Measurements from ENCODE around the gene KIF4B.
"Not testable (repeated sequence)": the region's sequence is repeated elsewhere in the genome, so short reads cannot be mapped to it uniquely, and the experiment has no call there.

Gene KIF4B

DNA sequence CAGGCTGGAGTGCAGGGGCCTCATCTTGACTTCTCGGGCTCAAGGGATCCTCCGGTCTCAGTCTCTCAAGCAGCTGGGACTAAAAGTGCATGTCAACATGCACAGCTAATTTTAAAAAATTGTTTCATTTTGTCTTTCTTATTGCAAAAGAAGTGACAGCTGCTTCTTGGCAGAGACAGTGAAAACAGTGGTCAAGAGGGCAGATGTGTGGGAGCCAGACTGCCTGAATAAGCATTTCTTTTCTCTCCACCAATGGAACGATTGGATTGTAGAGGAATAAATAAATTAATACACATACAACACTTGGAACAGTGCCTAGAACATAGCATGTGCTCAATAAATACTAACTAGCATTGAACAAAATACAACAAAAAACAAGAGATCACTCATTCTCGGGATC is 27.4 kb upstream of the KIF4B start:
- no peaks in the 10 kb centered on the region for H3K27me3 ChIP-seq (ENCODE audit: insufficient read depth, low read length)
- H3K9me3 ChIP-seq (ENCODE audit: low read length): no peaks in the 10 kb centered on the region

DNA sequence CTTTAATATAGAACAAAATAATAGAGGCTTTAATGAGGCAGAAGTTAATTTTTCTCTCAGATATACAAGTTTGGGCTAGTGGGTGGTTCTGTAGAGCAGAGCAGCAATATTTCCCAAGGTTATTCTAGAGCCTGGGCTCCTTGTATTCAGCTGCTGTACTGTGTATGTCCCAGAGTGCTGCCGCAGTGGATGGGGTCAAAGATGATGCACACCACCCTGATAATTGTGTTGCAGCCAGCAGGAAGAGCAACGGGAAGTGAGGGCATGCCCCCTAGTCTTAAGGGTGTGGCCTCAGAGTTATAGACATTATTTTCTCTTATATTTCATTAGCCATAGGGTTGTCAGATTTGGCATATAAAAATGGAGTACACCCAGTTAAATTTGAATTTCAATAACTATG is 23.9 kb upstream of the KIF4B start:
- no peak overlapping the region for H3K4me3 ChIP-seq (ENCODE audit: low read length)
- H3K27me3 ChIP-seq (ENCODE audit: insufficient read depth, low read length): no peaks in the 10 kb centered on the region
- H3K36me3 ChIP-seq (ENCODE audit: insufficient read depth, low read length): no peaks in the 10 kb centered on the region
- H3K9me3 ChIP-seq (ENCODE audit: low read length): no peaks in the 10 kb centered on the region
- no peak overlapping the region for H2AFZ ChIP-seq (ENCODE audit: low read depth, low read length)
- H3K4me1 ChIP-seq (ENCODE audit: insufficient read depth, low read length): no peaks in the 10 kb centered on the region

More for the DNA sequence above, 27.4 kb upstream of the KIF4B start:
- Histone ChIP-seq H2AFZ (ENCODE audit: low read depth, low read length) (no peak overlapping the region), H3K36me3 (ENCODE audit: insufficient read depth, low read length) (no peaks in the 10 kb centered on the region), H3K4me3 (ENCODE audit: low read length) (no peak overlapping the region), H3K4me1 (ENCODE audit: insufficient read depth, low read length) (no peaks in the 10 kb centered on the region)

DNA sequence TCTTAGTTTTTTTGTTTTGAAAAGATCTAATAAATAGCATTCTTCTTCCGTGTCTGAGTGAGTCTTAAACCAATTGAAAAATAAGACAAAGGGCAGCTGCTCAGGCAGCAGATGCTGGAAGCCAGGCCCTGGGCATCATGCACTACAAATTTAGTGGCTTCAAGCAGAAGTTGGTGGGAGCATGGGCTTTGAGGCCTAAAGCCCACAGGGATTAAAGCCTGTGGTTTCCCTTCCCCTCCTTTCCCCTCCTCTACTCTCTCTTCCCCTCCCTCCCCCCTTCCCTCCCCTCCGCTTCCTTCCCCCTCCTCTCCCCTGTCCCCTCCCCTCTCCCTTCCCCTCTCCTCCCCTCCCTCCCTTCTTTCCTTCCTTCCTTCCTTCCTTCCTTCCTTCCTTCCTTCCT is 20.1 kb upstream of the KIF4B start:
- H3K4me1 ChIP-seq (ENCODE audit: insufficient read depth, low read length): no peaks in the 10 kb centered on the region
- no peak overlapping the region for H3K4me3 ChIP-seq (ENCODE audit: low read length)
- H3K9me3 ChIP-seq (ENCODE audit: low read length): no peaks in the 10 kb centered on the region
- H3K27me3 ChIP-seq (ENCODE audit: insufficient read depth, low read length): no peaks in the 10 kb centered on the region
- no peaks in the 10 kb centered on the region for H3K36me3 ChIP-seq (ENCODE audit: insufficient read depth, low read length)
- H2AFZ ChIP-seq (ENCODE audit: low read depth, low read length): no peak overlapping the region

DNA sequence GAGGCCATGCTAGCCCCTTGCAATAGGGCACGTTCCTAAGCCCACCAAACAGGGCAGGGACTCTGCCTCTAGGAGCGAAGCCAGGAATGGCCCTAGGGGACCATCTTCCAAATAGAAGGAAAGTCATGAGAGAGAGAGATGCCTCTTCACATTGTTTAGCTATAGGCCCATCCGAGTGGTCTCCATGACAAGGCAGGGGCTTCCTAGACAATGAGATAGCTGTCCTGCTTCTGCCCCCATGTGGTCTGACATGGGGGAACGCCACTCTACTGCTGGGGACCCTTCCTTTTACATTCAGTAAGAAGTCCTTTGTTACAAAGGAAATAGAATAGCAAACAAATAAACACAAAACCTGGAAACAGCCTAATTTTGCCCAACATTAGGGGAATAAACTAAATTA is 17.9 kb upstream of the KIF4B start:
- Histone ChIP-seq H3K4me1 (ENCODE audit: insufficient read depth, low read length) (no peaks in the 10 kb centered on the region), H3K36me3 (ENCODE audit: insufficient read depth, low read length) (no peaks in the 10 kb centered on the region), H3K27me3 (ENCODE audit: insufficient read depth, low read length) (no peaks in the 10 kb centered on the region)

DNA sequence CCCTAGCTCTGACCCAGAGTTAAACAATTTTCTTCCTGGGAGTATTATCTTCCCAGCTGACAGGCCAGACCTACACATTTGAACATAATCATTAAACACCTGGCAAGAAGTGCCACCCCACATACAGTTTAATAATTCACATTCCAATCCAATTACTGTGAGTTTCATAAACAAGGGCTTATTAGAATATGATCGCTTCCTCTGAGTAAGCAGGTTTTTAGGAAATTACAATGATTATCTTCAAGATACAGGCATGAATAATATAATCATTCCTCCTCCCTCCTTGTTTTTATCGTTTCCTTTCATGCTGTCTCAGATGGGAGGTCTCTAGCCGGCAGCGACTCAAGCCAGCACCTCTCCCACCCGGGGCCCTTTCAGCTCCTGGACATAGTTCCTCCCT is 15.8 kb upstream of the KIF4B start:
- no peaks in the 10 kb centered on the region for H3K27me3 ChIP-seq (ENCODE audit: insufficient read depth, low read length)
- no peaks in the 10 kb centered on the region for H3K36me3 ChIP-seq (ENCODE audit: insufficient read depth, low read length)
- H2AFZ ChIP-seq (ENCODE audit: low read depth, low read length): no peak overlapping the region
- no peak overlapping the region for H3K4me3 ChIP-seq (ENCODE audit: low read length)
- H3K9me3 ChIP-seq (ENCODE audit: low read length): no peaks in the 10 kb centered on the region
- H3K4me1 ChIP-seq (ENCODE audit: insufficient read depth, low read length): no peaks in the 10 kb centered on the region

More for the DNA sequence above, 17.9 kb upstream of the KIF4B start:
- H3K9me3 ChIP-seq (ENCODE audit: low read length): no peaks in the 10 kb centered on the region
- H2AFZ ChIP-seq (ENCODE audit: low read depth, low read length): no peak overlapping the region
- H3K4me3 ChIP-seq (ENCODE audit: low read length): no peak overlapping the region

DNA sequence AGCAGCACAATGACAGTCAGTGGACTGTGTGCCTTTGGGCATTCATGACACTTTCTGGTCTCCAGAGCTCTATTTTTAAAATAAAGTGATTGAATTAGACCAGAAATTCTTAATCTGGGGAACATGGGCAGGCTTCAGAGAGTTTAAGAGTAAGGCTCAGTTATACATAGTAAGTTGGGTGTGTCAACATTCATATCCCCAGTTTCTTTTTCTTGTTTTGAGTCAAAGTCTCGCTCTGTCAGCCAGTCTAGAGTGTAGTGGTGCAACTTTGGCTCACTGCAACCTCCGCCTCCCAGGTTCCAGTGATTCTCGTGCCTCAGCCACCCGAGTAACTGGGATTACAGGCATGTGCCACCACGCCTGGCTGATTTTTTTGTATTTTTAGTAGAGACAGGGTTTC is 13.7 kb upstream of the KIF4B start:
- H3K9me3 ChIP-seq (ENCODE audit: low read length): no peaks in the 10 kb centered on the region
- H3K27me3 ChIP-seq (ENCODE audit: insufficient read depth, low read length): no peaks in the 10 kb centered on the region
- no peak overlapping the region for H3K4me3 ChIP-seq (ENCODE audit: low read length)
- H2AFZ ChIP-seq (ENCODE audit: low read depth, low read length): no peak overlapping the region
- no peaks in the 10 kb centered on the region for H3K36me3 ChIP-seq (ENCODE audit: insufficient read depth, low read length)
- no peaks in the 10 kb centered on the region for H3K4me1 ChIP-seq (ENCODE audit: insufficient read depth, low read length)

DNA sequence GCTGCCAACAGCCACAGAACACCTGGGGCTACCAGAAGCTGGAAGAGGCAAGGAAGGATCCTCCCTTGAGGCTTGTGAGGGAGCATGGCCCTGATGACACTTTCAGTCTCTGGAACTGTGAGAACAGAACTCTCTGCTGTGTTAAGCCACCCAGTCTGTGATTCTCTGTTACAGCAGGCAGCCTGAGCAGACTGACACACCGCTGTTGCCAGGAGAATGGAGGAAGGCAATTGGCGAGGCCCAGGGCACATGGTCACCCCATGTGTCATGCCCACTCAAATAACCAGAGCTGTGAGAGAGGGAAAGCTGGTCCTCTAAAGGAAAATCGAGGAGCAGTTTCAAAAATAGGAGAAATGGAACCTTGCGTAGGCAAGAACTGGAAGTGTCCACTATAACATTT is 12.0 kb upstream of the KIF4B start:
- Histone ChIP-seq H3K36me3 (ENCODE audit: insufficient read depth, low read length) (no peaks in the 10 kb centered on the region), H3K4me1 (ENCODE audit: insufficient read depth, low read length) (no peaks in the 10 kb centered on the region), H2AFZ (ENCODE audit: low read depth, low read length) (no peak overlapping the region), H3K27me3 (ENCODE audit: insufficient read depth, low read length) (no peaks in the 10 kb centered on the region), H3K4me3 (ENCODE audit: low read length) (no peak overlapping the region), H3K9me3 (ENCODE audit: low read length) (no peaks in the 10 kb centered on the region)

DNA sequence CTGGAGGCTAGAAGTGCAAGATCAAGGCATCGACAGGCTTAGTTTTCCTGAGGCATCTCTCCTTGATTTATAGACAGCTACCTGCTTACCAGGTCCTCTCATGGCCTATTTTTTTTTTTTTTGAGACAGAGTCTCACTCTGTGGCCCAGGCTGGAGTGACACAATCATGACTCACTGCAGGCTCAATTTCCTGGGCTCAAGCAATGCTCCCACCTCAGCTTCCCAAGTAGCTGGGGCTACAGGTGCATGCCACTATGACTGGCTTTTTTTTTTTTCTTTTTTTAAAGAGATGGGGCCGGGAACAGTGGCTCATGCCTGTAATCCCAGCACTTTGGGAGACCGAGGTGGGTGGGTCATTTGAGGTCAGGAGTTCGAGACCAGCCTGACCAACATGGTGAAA is 10.8 kb upstream of the KIF4B start:
- not testable (repeated sequence) for H2AFZ ChIP-seq (ENCODE audit: low read depth, low read length); H3K9me3 ChIP-seq (ENCODE audit: low read length); H3K4me3 ChIP-seq (ENCODE audit: low read length); H3K4me1 ChIP-seq (ENCODE audit: insufficient read depth, low read length); H3K36me3 ChIP-seq (ENCODE audit: insufficient read depth, low read length); H3K27me3 ChIP-seq (ENCODE audit: insufficient read depth, low read length)

DNA sequence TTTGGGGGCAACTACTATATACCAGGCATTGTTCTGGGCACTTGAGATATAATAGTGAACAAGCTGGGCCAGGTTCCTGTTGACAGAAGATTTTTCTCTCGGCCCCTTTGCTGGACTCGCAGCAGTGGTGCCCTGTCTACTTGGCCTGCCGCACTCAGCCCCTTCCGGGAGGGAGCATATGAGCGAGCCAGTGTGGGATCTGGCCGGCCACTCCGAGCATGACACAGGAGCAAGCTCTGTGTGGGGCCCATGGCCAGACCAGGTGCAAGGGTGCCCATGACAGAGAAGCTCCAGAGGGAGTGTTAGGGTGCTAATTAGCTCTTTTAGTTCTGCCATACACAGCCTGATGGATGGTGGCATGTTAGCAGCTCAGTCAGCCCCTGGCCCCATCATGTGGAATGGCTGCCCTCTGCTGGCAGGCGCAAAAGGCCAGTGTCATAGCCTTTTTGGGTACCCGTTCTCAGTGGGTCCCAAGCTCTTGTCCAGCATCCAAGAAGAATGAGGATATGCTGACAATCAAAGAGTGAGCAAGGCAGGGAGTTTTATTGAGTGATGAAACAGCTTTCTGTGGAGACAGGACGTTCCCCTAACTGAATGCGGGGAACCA is 9.3 kb upstream of the KIF4B start:
- Histone ChIP-seq H2AFZ (ENCODE audit: low read depth, low read length) (no peak overlapping the region), H3K27me3 (ENCODE audit: insufficient read depth, low read length) (no peaks in the 10 kb centered on the region), H3K36me3 (ENCODE audit: insufficient read depth, low read length) (no peaks in the 10 kb centered on the region), H3K4me1 (ENCODE audit: insufficient read depth, low read length) (peaks cover 3% of the 10 kb centered on the region), H3K4me3 (ENCODE audit: low read length) (no peak overlapping the region), H3K9me3 (ENCODE audit: low read length) (no peaks in the 10 kb centered on the region)

DNA sequence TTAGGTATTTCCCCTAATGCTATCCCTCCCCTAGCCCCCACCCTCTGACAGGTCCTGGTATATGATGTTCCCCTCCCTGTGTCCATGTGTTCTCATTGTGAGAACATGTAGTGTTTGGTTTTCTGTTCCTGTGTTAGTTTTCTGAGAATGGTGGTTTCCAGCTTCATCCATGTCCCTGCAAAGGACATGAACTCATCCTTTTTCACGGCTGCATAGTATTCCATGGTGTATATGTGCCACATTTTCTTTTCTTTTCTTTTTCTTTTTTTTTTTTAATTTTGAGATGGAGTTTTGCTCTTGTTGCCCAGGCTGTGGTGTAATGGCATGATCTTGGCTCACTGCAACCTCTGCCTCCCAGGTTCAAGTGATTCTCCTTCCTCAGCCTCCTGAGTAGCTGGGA is 7.3 kb upstream of the KIF4B start:
- not testable (repeated sequence) for H3K27me3 ChIP-seq (ENCODE audit: insufficient read depth, low read length); H3K9me3 ChIP-seq (ENCODE audit: low read length); H3K4me3 ChIP-seq (ENCODE audit: low read length); H3K36me3 ChIP-seq (ENCODE audit: insufficient read depth, low read length); H3K4me1 ChIP-seq (ENCODE audit: insufficient read depth, low read length); H2AFZ ChIP-seq (ENCODE audit: low read depth, low read length)

DNA sequence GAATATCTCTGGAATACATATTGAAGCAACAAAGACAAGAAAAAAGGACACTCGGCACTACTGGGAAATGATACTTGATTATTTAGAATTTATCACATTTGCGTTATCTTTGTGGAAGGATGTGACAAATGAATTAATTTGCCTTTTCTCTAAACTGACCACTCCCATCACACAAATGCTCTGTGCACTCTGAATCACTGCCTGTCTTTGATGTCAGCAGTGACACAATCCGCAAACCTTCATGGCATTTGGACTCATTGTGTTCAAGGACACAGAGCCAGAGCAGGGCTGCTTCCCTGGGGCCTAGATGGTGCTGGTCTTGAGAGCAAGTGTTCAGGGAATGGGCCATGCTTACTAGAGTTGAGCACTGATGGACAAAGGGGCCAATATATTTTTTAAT is 4.9 kb upstream of the KIF4B start:
- peaks cover 3% of the 10 kb centered on the region for H3K4me1 ChIP-seq (ENCODE audit: insufficient read depth, low read length)
- H3K9me3 ChIP-seq (ENCODE audit: low read length): no peaks in the 10 kb centered on the region
- no peak overlapping the region for H2AFZ ChIP-seq (ENCODE audit: low read depth, low read length)
- H3K27me3 ChIP-seq (ENCODE audit: insufficient read depth, low read length): no peaks in the 10 kb centered on the region
- no peaks in the 10 kb centered on the region for H3K36me3 ChIP-seq (ENCODE audit: insufficient read depth, low read length)
- H3K4me3 ChIP-seq (ENCODE audit: low read length): no peak overlapping the region

DNA sequence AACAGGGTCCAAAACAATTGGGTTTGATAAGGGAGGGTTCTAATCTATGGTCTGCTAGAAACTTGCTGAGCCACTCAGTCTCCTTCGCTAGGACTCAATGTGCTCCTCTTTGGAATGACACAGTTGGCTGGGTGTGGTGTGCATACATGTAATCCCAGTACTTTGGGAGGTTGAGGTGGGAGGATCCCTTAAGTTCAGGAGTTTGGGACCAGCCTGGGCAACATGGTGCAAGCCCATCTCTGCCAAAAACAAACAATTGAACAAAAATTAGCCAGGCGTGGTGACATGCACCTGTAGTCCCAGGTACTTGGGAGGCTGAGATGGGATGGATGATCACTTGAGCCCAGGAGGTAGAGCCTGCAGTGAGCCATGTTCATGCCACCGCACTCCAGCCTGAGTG is 2.7 kb upstream of the KIF4B start:
- no peaks in the 10 kb centered on the region for H3K36me3 ChIP-seq (ENCODE audit: insufficient read depth, low read length)
- H3K4me1 ChIP-seq (ENCODE audit: insufficient read depth, low read length): peaks cover 3% of the 10 kb centered on the region
- H3K27me3 ChIP-seq (ENCODE audit: insufficient read depth, low read length): no peaks in the 10 kb centered on the region
- no peak overlapping the region for H3K4me3 ChIP-seq (ENCODE audit: low read length)
- no peaks in the 10 kb centered on the region for H3K9me3 ChIP-seq (ENCODE audit: low read length)
- no peak overlapping the region for H2AFZ ChIP-seq (ENCODE audit: low read depth, low read length)

DNA sequence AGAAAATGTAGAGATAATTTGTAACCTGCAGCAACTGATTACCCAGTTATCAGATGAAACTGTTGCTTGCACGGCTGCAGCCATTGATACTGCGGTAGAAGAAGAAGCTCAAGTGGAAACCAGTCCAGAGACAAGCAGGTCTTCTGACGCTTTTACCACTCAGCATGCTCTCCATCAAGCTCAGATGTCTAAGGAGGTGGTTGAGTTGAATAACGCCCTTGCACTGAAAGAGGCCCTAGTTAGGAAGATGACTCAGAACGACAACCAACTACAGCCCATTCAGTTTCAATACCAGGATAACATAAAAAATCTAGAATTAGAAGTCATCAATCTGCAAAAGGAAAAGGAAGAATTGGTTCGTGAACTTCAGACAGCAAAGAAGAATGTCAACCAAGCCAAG is 1.7 kb downstream of the KIF4B start:
- no peaks in the 10 kb centered on the region for H3K9me3 ChIP-seq (ENCODE audit: low read length)
- no peak overlapping the region for H3K4me3 ChIP-seq (ENCODE audit: low read length)
- H3K4me1 ChIP-seq (ENCODE audit: insufficient read depth, low read length): no peaks in the 10 kb centered on the region
- H2AFZ ChIP-seq (ENCODE audit: low read depth, low read length): no peak overlapping the region
- no peaks in the 10 kb centered on the region for H3K36me3 ChIP-seq (ENCODE audit: insufficient read depth, low read length)
- no peaks in the 10 kb centered on the region for H3K27me3 ChIP-seq (ENCODE audit: insufficient read depth, low read length)

DNA sequence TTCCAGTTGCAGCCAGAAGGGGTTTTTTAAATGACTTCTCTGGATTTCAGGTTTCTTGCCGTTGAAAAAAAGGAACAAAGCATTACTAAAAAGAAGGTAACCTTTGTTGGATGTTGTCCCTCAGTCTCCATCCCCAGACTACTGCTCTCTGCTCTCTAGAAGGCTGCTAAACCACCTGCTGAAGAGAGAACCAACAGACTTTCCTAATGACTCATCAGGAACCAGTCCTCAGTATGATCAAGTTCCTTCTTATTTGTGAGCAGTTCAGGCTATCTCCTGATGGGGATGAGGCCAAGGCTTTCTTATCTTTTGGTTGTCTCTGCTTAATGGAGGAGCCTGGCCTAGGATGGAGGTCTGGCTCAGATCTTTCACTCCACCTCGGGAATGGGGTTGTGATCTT is 4.1 kb downstream of the KIF4B start:
- H3K36me3 ChIP-seq (ENCODE audit: insufficient read depth, low read length): no peaks in the 10 kb centered on the region
- no peaks in the 10 kb centered on the region for H3K9me3 ChIP-seq (ENCODE audit: low read length)
- no peaks in the 10 kb centered on the region for H3K4me1 ChIP-seq (ENCODE audit: insufficient read depth, low read length)
- H2AFZ ChIP-seq (ENCODE audit: low read depth, low read length): no peak overlapping the region
- no peaks in the 10 kb centered on the region for H3K27me3 ChIP-seq (ENCODE audit: insufficient read depth, low read length)
- H3K4me3 ChIP-seq (ENCODE audit: low read length): no peak overlapping the region
